Memory B cell (primary cell): ENCODE data around the gene FIGN.

Experiments used
- ATAC-seq: fragments of 150-1000 bp; cut with Tn5 transposase; 2 replicates; pipeline ENCODE4 v1.10.0; 2021; ENCODE audit warnings: low read depth, mild to moderate bottlenecking, moderate library complexity
- DNase-seq, 2 donors: peaks; one replicate each; pipeline ENCODE4 v3.0.0; 2022; ENCODE audit warnings: low spot score in 2 of 2
- H3K27ac Mint-ChIP-seq: one replicate; pipeline ENCODE4 v1.8.0; 2022; ENCODE audit warnings: mild to moderate bottlenecking, moderate library complexity, mixed read lengths
- H3K27me3 Mint-ChIP-seq: one replicate; pipeline ENCODE4 v1.8.0; 2022; ENCODE audit warnings: mixed read lengths
- H3K36me3 Mint-ChIP-seq: one replicate; pipeline ENCODE4 v1.8.0; 2022; ENCODE audit warnings: mild to moderate bottlenecking, mixed read lengths
- H3K4me1 Mint-ChIP-seq: one replicate; pipeline ENCODE4 v1.8.0; 2022; ENCODE audit warnings: mixed read lengths
- H3K4me3 Mint-ChIP-seq: one replicate; pipeline ENCODE4 v1.8.0; 2022; ENCODE audit warnings: mild to moderate bottlenecking, moderate library complexity, mixed read lengths
- H3K9me3 Mint-ChIP-seq: one replicate; pipeline ENCODE4 v1.8.0; 2022; ENCODE audit warnings: mixed read lengths

Gene FIGN

DNA sequence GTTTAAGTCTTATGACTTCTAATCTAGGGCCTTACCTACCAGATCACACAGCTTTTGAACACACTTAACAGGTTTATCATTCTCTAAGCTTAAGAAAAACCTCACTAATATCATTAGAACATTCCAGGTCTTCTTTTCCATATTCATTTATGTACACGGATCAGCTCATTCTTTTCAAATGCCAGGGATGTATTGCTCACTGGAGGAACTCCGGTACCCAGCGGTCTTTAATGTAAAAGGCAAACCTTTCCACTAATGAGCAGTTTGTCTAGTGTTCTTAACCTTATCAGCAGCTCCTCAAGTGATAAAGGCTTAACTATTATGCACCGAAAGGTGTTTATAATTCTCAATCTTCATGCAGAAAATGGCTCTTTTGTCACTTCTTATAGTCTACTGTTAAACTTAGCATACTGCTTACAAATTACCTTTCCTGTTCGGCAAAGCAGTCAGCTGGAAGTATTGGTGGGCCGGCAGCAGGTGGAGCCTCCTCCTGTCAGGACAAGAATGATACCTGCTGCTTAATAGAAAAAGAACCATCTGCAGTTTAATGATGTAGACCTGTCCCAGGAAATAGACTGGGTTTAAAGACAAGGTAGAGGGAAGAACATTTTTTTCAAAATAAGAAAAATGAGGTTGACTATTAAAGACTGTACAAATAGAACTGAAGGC lies 142.7 kb downstream of the FIGN start:
- no peak for DNase-seq
- Mint-ChIP-seq H3K4me1 (no peaks in the 10 kb centered on the region), H3K9me3 (no peaks in the 10 kb centered on the region), H3K36me3 (no peaks in the 10 kb centered on the region), H3K4me3 (no peak overlapping the region), H3K27ac (no peak overlapping the region), H3K27me3 (no peaks in the 10 kb centered on the region)
- no peak for ATAC-seq

DNA sequence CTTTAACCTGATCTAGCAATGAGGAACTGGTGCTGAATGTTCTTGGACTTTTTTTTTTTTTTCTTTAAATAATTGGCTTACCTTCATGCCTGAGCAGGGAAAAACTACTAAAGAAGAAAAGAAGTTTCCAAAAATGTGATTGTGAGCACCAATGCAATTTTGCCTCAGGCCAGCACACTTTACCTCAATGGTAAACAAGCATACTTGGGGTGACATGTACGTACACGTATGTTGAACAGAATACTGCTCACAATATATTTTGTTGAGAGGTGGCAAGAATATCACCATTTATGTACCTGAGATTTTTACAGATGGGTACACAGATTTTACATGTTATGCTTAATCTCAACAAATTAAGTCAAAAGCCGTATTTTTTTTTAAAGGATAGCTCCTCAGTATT lies 144.3 kb downstream of the FIGN start:
- Mint-ChIP-seq H3K4me3 (no peak overlapping the region), H3K36me3 (no peaks in the 10 kb centered on the region), H3K9me3 (no peaks in the 10 kb centered on the region), H3K27ac (no peak overlapping the region), H3K4me1 (no peaks in the 10 kb centered on the region), H3K27me3 (no peaks in the 10 kb centered on the region)
- DNase-seq (no peak), ATAC-seq (no peak)

GRCh38 chr2:163580757-163581156 lies 155.1 kb downstream of the FIGN start:
- no peak for ATAC-seq
- no peaks in the 10 kb centered on the region for H3K36me3 Mint-ChIP-seq
- no peaks in the 10 kb centered on the region for H3K4me1 Mint-ChIP-seq
- no peak overlapping the region for H3K4me3 Mint-ChIP-seq
- no peaks in the 10 kb centered on the region for H3K9me3 Mint-ChIP-seq
- no peak overlapping the region for H3K27ac Mint-ChIP-seq
- H3K27me3 Mint-ChIP-seq: no peaks in the 10 kb centered on the region
- DNase-seq: no peak

- Mint-ChIP-seq H3K4me3 (no peak overlapping the region), H3K4me1 (no peaks in the 10 kb centered on the region), H3K9me3 (no peaks in the 10 kb centered on the region), H3K36me3 (no peaks in the 10 kb centered on the region), H3K27me3 (no peaks in the 10 kb centered on the region), H3K27ac (no peak overlapping the region)
- ATAC-seq (no peak), DNase-seq (no peak)
Measured at GRCh38 chr2:163574309-163574708, 161.5 kb downstream of the FIGN start.

DNA sequence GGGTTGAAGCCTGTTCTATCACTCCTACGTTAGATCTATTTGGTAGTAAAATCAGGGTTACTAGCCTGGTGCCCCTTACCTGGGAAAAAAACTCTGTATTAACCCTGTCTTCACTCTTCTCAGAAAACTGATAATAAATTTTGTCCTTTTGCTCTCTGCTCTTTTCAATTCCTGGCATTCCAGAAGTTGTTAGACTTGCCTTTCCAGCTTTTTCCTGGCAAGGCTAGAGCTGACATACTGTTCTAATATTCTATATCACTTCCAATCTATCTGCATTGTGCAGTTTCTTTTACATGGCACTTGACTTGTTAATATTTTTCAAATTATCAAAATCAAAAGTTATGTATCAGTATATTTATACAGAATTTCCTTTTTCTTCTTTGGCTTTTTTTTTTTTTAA lies 162.2 kb downstream of the FIGN start:
- no peaks in the 10 kb centered on the region for H3K4me1 Mint-ChIP-seq
- no peaks in the 10 kb centered on the region for H3K9me3 Mint-ChIP-seq
- H3K4me3 Mint-ChIP-seq: no peak overlapping the region
- H3K27ac Mint-ChIP-seq: no peak overlapping the region
- no peak for DNase-seq
- H3K36me3 Mint-ChIP-seq: no peaks in the 10 kb centered on the region
- no peaks in the 10 kb centered on the region for H3K27me3 Mint-ChIP-seq
- no peak for ATAC-seq

- no peak for ATAC-seq
- Mint-ChIP-seq H3K36me3 (no peaks in the 10 kb centered on the region), H3K4me3 (no peak overlapping the region), H3K27me3 (no peaks in the 10 kb centered on the region), H3K27ac (no peak overlapping the region), H3K4me1 (no peaks in the 10 kb centered on the region), H3K9me3 (peaks cover 2% of the 10 kb centered on the region)
- DNase-seq: no peak
Measured at GRCh38 chr2:163572850-163573249, 163.0 kb downstream of the FIGN start.

GRCh38 chr2:163571423-163572102 lies 164.2 kb downstream of the FIGN start:
- Mint-ChIP-seq H3K9me3 (peaks cover 2% of the 10 kb centered on the region), H3K27ac (no peak overlapping the region)
- ATAC-seq: no peak

DNA sequence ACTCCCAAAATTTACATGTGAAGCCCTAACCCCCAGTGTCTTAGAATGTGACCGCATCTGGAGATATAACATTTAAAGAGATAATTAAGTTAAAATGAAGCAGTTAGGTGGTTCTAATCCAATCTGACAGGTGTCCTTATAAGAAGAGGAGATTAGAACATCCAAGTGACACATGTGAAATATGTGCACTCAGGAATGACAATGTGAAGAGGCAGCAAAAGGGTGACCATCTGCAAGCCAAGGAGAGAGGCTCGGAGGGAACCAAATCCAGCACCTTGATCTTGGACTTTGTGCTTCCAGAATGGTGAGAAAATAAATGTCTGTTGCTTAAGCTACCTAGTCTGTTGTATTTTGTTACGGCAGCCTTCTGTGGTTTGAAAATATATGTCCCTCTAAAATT lies 165.4 kb downstream of the FIGN start:
- Mint-ChIP-seq H3K4me1 (no peaks in the 10 kb centered on the region), H3K4me3 (no peak overlapping the region), H3K27me3 (no peaks in the 10 kb centered on the region), H3K27ac (no peak overlapping the region), H3K36me3 (no peaks in the 10 kb centered on the region), H3K9me3 (peaks cover 2% of the 10 kb centered on the region)
- DNase-seq (no peak), ATAC-seq (no peak)

More at GRCh38 chr2:163571423-163572102, 164.2 kb downstream of the FIGN start:
- DNase-seq: no peak
- no peaks in the 10 kb centered on the region for H3K27me3 Mint-ChIP-seq
- no peak overlapping the region for H3K4me3 Mint-ChIP-seq
- H3K4me1 Mint-ChIP-seq: no peaks in the 10 kb centered on the region
- H3K36me3 Mint-ChIP-seq: no peaks in the 10 kb centered on the region

DNA sequence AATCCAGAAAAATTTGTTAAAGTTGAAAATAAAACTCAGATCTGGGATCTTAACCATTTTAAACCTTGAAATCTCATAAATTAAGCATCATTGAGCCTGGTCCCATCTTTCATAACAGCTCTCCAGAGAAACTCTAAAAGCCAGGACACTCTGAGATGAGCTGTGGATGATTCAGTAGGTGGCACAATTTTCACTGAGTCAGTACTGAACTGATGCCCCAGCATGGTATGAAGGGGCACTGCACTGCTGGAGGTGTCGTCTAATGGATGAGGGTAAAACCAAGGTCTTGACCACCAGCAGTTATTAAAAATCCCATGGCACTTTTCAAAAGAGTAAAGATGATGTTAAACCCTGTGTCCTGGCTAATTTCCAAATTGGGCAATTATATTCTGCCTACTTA lies 170.6 kb downstream of the FIGN start:
- Mint-ChIP-seq H3K27ac (no peak overlapping the region), H3K27me3 (no peaks in the 10 kb centered on the region), H3K4me1 (no peaks in the 10 kb centered on the region), H3K9me3 (peaks cover 2% of the 10 kb centered on the region), H3K36me3 (no peaks in the 10 kb centered on the region), H3K4me3 (no peak overlapping the region)
- DNase-seq: no peak
- no peak for ATAC-seq

DNA sequence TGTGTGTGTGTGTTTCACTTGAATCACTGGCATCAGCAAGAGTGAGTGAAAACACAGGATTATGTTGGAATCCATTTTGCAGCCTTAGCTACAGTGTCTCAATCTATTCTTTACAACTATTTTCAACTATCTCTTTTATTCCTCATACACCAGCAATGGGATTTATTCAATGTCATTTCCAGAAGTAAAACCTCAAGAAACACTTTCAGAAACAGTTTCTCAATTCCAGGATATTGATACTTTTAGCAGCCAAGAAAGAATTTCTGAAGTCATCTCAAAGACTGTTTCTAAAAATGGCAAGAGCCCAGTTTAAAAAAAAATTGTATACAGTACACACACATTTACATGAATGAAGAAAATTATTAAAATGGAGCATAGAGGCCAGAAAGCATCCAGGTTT lies 171.6 kb downstream of the FIGN start:
- H3K27me3 Mint-ChIP-seq: no peaks in the 10 kb centered on the region
- H3K4me3 Mint-ChIP-seq: no peak overlapping the region
- no peak overlapping the region for H3K27ac Mint-ChIP-seq
- no peak for ATAC-seq
- no peaks in the 10 kb centered on the region for H3K36me3 Mint-ChIP-seq
- H3K4me1 Mint-ChIP-seq: no peaks in the 10 kb centered on the region
- peaks cover 2% of the 10 kb centered on the region for H3K9me3 Mint-ChIP-seq
- DNase-seq: no peak

GRCh38 chr2:163563336-163563735 lies 172.5 kb downstream of the FIGN start:
- no peaks in the 10 kb centered on the region for H3K36me3 Mint-ChIP-seq
- no peak for ATAC-seq
- no peak for DNase-seq
- no peak overlapping the region for H3K27ac Mint-ChIP-seq
- no peaks in the 10 kb centered on the region for H3K27me3 Mint-ChIP-seq
- no peak overlapping the region for H3K4me3 Mint-ChIP-seq
- no peaks in the 10 kb centered on the region for H3K9me3 Mint-ChIP-seq
- H3K4me1 Mint-ChIP-seq: no peaks in the 10 kb centered on the region

DNA sequence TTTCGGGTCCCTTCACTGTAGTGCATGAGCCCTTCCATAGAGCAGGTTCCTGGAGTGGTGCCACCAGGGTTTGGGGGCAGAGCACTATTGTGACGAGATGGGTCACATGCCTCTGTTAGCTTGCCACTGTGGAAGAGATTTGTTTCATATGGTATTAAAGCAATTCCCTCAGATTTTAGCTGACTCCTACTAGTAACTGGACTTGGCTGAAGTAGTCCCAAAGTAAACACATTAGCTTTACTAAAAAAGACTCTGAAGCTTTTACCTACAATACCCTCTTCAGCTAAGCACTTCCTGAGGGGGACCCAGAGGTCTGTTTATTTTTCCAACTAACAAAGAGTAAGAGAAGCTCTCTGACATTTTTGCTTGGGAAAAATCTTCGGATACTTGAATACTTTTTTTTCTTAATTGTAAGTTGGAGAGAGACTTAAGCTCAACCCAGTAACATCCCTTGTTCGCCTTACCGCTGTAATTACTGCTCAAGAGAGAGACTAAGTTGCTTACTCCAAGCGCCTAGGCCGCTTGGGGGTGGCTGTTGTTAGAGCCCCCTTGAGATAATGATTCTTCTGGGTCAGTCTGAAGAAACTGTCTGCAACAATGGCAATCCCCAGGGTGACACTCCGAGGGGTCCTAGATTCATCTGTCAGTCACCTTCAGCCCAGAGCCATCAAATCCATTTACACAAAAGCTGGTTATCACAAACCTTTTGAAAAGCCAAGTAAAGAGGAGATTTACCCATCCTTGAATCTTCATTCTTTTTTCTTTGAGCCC lies 177.4 kb downstream of the FIGN start:
- DNase-seq (no peak), ATAC-seq (no peak)
- Mint-ChIP-seq H3K36me3 (no peaks in the 10 kb centered on the region), H3K9me3 (no peaks in the 10 kb centered on the region), H3K4me1 (no peaks in the 10 kb centered on the region), H3K27me3 (no peaks in the 10 kb centered on the region), H3K27ac (no peak overlapping the region), H3K4me3 (no peak overlapping the region)

GRCh38 chr2:163556511-163556910 lies 179.3 kb downstream of the FIGN start:
- H3K4me1 Mint-ChIP-seq: no peaks in the 10 kb centered on the region
- no peak overlapping the region for H3K27ac Mint-ChIP-seq

DNA sequence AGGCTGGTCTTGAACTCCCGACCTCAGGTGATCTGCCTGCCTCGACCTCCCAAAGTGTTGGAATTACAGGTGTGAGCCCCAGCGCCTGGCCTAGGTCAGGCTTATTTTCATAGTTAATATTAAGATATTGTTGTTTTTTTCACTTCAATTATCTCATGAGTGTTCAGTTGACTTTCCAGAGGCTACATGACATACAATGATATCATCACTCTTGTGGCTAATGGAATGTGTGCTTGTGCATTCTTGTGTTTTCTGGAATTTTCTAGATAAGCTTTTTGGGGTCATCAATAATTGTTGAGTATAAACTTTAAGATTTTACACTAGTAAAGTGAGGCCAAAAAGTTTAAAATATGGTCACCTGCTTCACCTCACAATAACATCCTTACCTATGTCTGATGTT lies 180.9 kb downstream of the FIGN start:
- Mint-ChIP-seq H3K36me3 (no peaks in the 10 kb centered on the region), H3K4me3 (no peak overlapping the region), H3K9me3 (no peaks in the 10 kb centered on the region), H3K27me3 (no peaks in the 10 kb centered on the region), H3K27ac (no peak overlapping the region), H3K4me1 (no peaks in the 10 kb centered on the region)
- DNase-seq (no peak), ATAC-seq (no peak)

More at GRCh38 chr2:163556511-163556910, 179.3 kb downstream of the FIGN start:
- H3K36me3 Mint-ChIP-seq: no peaks in the 10 kb centered on the region
- H3K27me3 Mint-ChIP-seq: no peaks in the 10 kb centered on the region
- ATAC-seq: no peak
- no peak for DNase-seq
- no peak overlapping the region for H3K4me3 Mint-ChIP-seq
- no peaks in the 10 kb centered on the region for H3K9me3 Mint-ChIP-seq
